ENCODE data around the gene C20orf96.
"Not testable (repeated sequence)": the region's sequence is repeated elsewhere in the genome, so short reads cannot be mapped to it uniquely, and the experiment has no call there.

C20orf96 gene

DNA sequence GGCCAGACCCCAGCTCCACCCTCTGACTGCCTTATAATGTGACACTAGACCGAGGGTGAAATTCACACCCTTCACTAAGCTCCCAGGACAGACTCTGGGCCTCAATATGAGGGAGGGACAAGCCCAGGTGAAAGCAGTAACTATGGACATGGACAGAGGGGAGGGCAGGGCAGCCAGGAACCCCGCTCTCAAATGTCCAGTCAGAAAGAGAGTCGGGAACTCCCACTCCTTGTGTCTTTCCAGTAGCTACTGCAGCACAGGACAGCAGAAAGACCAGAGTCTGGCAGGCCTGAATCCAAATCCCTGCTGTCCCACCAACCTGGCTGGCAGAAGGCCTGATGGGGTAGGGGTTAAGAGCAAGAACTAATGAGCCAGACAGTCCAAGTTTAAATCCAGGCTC, 6.4 kb downstream of the C20orf96 start:
- DNase-seq = no peak

GRCh38 chr20:278607-279571, 11.7 kb downstream of the C20orf96 start:
- peak in 1 of 56 donors; percentile 55 for DNase-seq

- DNase-seq = no peak
Measured at GRCh38 chr20:278181-278580, 12.4 kb downstream of the C20orf96 start.

- no peak for DNase-seq
Measured at GRCh38 chr20:277496-277781, 13.1 kb downstream of the C20orf96 start.

- no peak for DNase-seq
Measured at GRCh38 chr20:276620-277495, 13.7 kb downstream of the C20orf96 start.

GRCh38 chr20:275791-276190, 14.8 kb downstream of the C20orf96 start:
- DNase-seq = no peak

- DNase-seq = no peak
Measured at GRCh38 chr20:273884-274283, 16.7 kb downstream of the C20orf96 start.

- no peak for DNase-seq
Measured at GRCh38 chr20:272718-273117, 17.8 kb downstream of the C20orf96 start.

GRCh38 chr20:271528-271927, 19.0 kb downstream of the C20orf96 start:
- DNase-seq = no peak

DNA sequence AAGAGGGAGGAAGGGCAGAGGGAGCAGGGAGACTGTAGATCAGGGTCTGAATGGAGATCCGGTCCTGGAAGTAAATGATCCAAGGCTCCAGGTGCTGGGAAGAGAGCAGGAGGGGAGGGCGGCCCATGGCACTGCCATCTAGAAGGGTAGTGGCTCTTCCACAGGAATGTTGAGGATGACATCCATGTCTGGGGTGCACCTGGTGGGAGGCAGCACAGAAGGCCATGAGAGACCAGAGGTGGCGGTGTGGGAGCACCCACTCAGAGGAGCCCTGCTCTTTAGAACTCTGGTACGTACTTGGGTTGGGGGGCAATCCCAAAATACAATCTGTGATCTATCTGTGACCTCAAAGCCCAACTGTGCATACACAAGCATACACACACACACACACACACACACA, 19.5 kb downstream of the C20orf96 start:
- DNase-seq = no peak

GRCh38 chr20:270517-270916, 20.0 kb downstream of the C20orf96 start:
- no peak for DNase-seq

GRCh38 chr20:266596-267562, 23.7 kb downstream of the C20orf96 start:
- DNase-seq = peak in 55 of 56 donors; percentile 23 to 87 (median 61)

GRCh38 chr20:263701-264100, 26.8 kb downstream of the C20orf96 start:
- DNase-seq = no peak

- no peak for DNase-seq
Measured at GRCh38 chr20:259981-260380, 30.6 kb downstream of the C20orf96 start.

DNA sequence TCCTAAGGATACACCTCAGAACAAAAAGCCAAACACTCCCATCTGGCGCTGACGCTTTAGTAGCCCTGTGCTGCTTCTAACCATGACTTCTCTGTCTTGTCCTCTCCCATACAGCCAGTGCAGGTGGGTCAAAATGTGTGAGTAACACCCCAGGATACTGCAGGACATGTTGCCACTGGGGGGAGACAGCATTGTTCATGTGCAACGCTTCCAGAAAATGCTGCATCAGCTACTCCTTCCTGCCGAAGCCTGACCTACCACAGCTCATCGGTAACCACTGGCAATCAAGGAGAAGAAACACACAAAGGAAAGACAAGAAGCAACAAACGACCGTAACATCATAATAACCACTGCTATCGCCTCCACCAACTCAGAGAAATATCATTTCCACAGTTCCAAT, 31.6 kb downstream of the C20orf96 start:
- DNase-seq = peak in 1 of 56 donors; percentile 10

GRCh38 chr20:258269-258858, 32.2 kb downstream of the C20orf96 start:
- DNase-seq = no peak

DNA sequence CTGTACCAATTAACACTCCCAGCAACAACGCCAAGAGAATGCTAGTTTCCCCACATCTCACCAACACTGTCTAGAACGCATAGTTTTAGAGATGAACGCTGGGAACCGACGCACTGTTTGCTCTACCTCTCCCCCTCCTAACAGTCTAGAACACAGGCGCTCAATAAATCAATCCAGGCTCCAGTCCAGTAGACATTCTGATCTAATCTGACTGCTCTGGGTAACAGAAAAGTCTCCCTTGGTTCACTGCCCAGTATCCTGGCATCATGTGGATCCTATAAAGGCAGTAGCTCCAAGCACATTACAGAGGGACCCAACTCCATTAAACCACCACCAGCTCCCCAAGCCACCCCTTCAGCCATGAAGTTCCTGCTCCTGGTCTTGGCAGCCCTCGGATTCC, 33.1 kb downstream of the C20orf96 start, which contains the start of gene DEFB132:
DEFB132 (plus strand) TSS at position 306 of the 400 bp plus-strand sequence; CDS start at position 361, 55 bp downstream.
- no peak for DNase-seq

DNA sequence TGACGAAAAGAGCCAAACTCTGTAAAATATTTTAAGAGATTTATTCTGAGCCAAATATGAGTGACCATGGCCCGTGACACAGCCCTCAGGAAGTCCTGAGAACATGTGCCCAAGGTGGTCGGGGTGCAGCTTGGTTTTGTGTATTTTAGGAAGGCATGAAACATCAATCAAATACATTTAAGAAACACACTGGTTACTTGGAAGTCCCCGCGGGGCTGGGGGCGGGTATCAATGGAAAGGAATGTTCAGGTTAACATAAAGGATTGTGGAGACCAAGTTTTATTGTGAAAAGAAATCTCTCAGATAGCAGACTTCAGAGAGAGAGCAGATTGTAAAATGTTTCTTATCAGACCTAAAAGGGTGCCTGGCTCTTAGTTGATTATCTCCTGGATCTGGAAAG, 37.1 kb downstream of the C20orf96 start:
- DNase-seq = not testable (repeated sequence)

DNA sequence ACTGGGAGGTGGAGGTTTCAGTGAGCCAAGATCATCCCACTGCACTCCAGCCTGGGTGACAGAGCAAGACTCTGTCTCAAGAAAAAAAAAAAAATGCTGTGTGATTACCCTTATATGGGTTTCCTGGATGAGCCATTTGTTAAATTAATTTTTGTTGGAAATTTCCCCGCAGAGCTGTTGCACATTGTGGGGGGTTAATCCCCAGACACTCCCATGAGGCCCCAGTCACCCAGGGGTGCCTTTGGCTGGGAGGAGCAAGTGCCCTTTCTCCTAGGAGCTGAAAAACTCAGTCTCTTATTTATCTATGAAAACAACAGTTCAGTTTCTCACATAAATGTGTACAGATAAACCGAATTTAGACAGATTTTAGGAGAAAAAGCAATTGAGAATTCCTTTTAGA, 37.7 kb downstream of the C20orf96 start:
- DNase-seq = no peak

DNA sequence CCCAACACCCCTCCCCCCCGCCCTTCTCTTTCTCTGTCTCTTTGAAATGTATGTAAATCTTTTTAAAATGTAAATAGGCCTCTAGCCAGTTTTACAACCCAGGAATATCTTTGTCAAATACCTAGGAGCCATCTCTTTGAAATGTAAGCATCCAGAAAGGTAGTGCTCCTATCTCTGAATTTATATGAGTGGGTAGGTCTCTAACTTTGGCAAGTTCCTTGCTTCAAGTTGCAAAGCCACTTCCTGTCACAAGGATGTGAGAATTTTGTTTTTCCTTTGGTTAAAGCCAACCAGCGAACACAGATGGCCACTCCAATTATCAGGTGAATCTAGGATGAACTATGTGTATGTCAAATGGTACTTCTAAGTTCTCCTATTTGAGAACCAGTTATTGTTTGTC, 39.2 kb downstream of the C20orf96 start:
- no peak for DNase-seq

DNA sequence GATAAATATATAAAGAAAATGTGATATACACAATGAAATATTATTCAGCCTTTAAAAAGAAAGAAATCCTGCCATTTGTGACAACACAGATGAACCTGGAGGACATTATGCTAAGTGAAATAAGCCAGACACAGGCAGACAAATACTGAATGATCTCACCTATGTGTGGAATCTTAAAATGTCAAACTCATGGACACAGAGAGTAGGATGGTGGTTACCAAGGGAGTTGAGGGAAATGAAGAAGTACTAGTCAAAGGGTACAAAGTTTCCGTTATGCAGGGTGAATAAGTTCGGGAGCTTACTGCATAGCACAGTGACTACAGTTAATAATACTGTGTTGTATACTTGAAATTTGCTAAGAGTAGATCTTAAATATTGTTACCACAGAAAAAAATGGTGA, 47.6 kb downstream of the C20orf96 start:
- no peak for DNase-seq
